Suppressor macrophage (primary cell): ENCODE measurements around the gene SCAF4.
A peak's percentile ranks its signal among the peaks of the same experiment; 100 is the strongest.

ENCODE experiments used
- DNase-seq, 4 experiments: peaks; one replicate each; pipeline ENCODE4 v3.0.0-alpha.2; 2020 to 2022

Gene SCAF4

GRCh38 chr21:31713115-31713514, 18.8 kb downstream of the SCAF4 start:
- DNase-seq: no peak

- DNase-seq: no peak
These were observed 20.1 kb downstream of the SCAF4 start for GRCh38 chr21:31711745-31712285.

- DNase-seq: no peak
These were observed 20.6 kb downstream of the SCAF4 start for GRCh38 chr21:31711326-31711725.

- DNase-seq: no peak
These were observed 21.3 kb downstream of the SCAF4 start for GRCh38 chr21:31710586-31710985.

GRCh38 chr21:31708541-31708940, 23.4 kb downstream of the SCAF4 start:
- DNase-seq: no peak

GRCh38 chr21:31707499-31707898, 24.4 kb downstream of the SCAF4 start:
- no peak for DNase-seq

- no peak for DNase-seq
These were observed 25.4 kb downstream of the SCAF4 start for GRCh38 chr21:31706562-31706961.

- no peak for DNase-seq
These were observed 31.9 kb downstream of the SCAF4 start for GRCh38 chr21:31700040-31700439.

- no peak for DNase-seq
These were observed 33.5 kb downstream of the SCAF4 start for GRCh38 chr21:31698461-31698860.

- no peak for DNase-seq
These were observed 35.5 kb downstream of the SCAF4 start for GRCh38 chr21:31696424-31696823.

GRCh38 chr21:31693222-31693621, 38.7 kb downstream of the SCAF4 start:
- no peak for DNase-seq

- no peak for DNase-seq
These were observed 43.1 kb downstream of the SCAF4 start for GRCh38 chr21:31688603-31689368.

- no peak for DNase-seq
These were observed 44.8 kb downstream of the SCAF4 start for GRCh38 chr21:31687108-31687507.

- DNase-seq: no peak
These were observed 45.5 kb downstream of the SCAF4 start for GRCh38 chr21:31686272-31686915.

- DNase-seq: no peak
These were observed 47.0 kb downstream of the SCAF4 start for GRCh38 chr21:31684918-31685317.

- DNase-seq: no peak
These were observed 48.9 kb downstream of the SCAF4 start for GRCh38 chr21:31683029-31683428.

GRCh38 chr21:31682620-31683019, 49.3 kb downstream of the SCAF4 start:
- DNase-seq: no peak

GRCh38 chr21:31678478-31678877, 53.4 kb downstream of the SCAF4 start:
- DNase-seq: no peak

- DNase-seq: no peak
These were observed 54.9 kb downstream of the SCAF4 start for GRCh38 chr21:31677047-31677446.

- peak in 3 of 4 experiments; percentile 4 to 34 (median 21) for DNase-seq
These were observed 56.0 kb downstream of the SCAF4 start for GRCh38 chr21:31675960-31676359.

GRCh38 chr21:31675318-31675717, 56.6 kb downstream of the SCAF4 start:
- no peak for DNase-seq

- no peak for DNase-seq
These were observed 58.5 kb downstream of the SCAF4 start for GRCh38 chr21:31673321-31673912.

GRCh38 chr21:31671931-31672330, 60.0 kb downstream of the SCAF4 start:
- DNase-seq: no peak
